Non-pigmented ciliary epithelial cell (primary cell): ENCODE data around the gene CDK14.

Experiments
- DNase-seq: peaks from one replicate; pipeline ENCODE4 v3.0.0-alpha.2; 2010; ENCODE audit warnings: low read depth

The CDK14 gene

DNA sequence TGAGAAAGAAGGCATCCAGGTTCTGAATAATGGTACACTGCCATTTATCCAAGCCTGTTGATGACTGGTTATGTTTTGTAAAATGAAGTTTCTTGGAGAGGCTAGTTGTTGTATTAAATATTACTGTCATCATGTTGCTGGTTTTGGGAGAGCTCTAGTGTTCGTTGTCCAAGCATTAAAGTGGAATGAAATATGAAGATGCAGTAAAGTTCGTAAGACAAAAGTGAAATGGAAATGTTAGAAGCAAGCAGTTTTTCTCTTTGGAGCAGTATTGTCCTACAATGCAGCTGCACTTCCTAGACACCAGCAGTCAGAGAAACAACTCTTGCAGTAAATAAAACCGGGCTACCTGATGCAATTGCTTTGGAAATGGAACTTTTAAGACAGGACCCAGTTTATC is 511.3 kb downstream of the CDK14 start:
- no peak for DNase-seq

DNA sequence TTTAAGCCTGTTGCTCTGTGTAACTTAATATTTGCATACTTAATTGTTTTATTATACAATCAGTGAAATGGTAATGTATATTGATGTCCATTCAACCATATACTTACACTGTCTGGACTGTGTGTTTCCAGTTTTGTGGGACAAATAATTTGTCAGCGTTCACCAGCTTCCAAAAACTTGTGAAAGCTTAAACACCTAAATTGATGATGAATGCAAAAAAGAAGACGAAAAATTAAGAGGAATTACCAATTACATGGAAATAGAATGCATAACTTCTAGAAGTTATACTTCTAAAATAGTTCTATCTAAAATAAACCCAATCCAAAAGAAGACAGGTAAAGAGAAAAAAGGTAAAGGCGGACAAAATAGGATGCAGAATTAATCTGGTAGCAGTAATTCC is 513.1 kb downstream of the CDK14 start:
- DNase-seq: no peak

DNA sequence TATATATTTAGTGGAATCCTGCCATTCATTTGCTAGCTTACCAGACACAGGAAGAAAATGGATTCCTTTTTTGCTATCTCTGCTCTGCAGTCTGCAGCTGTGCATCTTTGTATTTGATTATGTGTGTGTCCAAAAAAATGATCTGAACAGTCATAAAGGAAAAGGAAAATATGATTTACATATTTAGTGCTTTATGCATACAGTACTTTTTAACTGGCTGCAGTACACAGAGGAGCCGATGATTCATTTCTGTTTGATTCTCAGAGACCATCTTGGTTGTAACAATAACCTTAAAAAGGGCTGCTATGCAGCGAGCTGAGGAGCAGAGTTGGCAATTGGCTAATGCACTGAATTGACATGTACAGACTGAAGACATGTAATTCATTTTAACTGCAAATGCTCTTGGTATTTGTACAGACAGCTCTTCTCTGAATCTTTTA is 516.8 kb downstream of the CDK14 start:
- DNase-seq: no peak

DNA sequence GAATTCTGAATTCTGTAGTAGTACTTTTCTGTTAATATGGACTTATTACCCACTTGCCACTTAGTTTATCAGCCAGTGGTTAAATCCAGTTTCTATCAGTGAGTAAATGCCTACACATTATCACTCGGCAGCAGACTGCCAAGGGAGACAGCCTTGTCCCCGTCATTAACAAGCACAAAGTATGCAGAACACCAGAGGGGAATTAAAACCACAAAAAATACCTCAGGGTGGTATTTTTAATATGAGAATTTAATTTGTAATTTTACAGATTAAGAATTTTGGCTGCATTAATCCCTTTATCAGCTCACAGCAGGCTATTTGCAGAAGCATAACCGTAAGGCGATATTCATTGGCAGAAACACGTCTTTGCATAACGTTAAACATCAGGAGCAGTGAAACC is 518.1 kb downstream of the CDK14 start:
- no peak for DNase-seq

DNA sequence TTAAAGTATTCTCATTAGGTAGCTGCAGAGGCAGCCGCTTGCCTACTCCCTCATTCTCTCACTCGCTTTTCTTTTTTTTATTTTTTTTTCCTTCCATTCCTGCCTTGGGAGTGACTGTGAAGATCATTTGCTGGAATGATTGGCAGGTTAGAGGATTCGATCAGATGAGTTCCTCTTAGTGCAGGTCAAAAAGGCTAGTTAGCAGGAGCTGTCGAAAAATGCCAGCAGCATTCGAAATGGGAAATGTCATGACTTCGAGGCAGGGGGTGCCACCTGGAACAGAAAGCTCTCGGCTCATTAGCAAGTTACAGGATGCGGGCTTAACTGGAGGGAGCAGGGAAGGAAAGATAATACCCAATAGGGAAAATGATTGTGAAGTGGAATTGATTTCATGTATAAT is 530.6 kb downstream of the CDK14 start:
- DNase-seq: no peak

DNA sequence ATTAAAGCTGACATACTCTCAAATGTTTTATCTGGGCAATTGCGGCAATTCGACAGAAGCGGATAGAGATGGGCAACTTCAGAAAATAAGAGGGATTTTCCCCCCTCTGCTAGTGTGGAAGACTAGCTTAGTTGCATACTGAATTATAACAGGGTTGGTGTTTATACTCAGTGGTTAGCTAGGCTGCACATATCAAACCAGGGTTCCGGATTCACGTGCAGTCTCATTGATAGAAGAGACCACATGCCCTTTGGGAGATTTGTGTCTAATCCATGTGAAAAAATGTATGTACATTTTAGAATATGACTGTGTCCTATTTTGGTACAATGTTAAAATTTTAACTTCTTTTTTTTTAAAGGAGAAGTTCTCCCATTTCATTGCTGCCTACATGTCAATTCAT is 531.2 kb downstream of the CDK14 start:
- DNase-seq: no peak

DNA sequence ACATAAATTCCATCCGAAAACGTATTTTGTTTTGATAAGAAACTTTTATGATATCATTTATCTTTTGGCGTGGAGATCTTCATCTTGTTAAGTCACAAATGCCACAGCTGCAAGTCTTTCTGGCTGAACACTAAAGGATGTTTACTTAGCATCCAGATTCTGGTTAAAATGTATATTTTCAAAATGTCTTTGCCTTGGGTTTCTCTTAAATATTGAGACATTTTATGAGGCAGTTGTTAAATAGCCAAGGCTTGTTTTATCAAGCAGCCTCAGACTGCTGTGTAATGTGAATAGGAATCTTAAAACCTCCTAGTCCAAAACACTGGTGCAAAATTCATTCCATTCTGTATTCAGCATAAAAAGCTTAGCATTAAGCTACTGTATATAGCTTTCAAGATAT is 531.8 kb downstream of the CDK14 start:
- no peak for DNase-seq

DNA sequence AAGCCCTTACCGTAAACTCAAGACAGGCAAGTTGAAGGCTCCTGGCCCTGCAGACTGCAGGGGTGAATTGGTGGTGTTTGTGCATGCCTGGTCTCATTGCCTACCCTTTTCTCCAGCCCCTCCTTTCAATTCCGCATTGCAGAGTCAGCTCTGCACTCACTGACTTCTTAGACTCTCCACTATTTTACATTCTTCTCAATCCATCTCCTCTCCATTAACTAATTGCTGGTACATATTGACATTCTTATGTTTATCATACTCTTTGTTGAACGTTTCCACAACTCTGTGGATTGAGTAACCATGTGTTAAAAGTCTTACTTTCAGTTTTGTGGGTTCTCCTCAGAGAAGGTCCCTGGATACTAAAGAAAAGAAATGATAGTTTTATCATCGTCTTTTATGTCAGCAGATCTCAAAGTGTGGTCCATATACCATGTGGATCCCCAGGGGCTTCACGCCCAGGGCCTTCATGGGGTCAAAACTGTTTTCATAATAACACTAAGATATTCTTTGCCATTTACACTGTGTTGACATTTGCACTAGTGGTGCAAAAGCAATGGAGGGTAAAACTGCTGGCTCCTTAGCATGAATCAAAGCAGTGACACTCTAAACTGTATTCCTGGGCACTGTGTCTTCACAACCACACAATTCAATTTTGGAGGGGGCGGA is 532.7 kb downstream of the CDK14 start:
- DNase-seq: no peak

DNA sequence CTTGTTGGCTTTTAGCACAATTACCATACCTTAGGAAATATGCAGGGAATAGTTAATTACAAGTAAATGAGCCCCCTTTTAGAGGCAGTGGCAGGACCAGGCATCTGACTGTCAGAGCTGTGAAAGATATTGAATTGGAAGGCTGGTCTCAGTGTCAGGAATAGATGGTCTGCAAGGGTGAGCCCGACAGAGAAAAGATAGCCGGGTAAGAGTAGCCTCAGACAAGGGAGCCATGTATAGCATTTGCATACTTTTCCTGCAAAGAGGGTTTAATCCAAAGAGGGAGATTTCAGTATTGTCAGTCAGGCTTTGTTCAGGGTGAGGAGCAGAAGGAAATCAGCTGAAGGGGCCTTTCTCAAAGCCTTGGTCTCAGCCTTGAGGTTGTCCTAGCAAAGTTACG is 539.2 kb downstream of the CDK14 start:
- DNase-seq: no peak

DNA sequence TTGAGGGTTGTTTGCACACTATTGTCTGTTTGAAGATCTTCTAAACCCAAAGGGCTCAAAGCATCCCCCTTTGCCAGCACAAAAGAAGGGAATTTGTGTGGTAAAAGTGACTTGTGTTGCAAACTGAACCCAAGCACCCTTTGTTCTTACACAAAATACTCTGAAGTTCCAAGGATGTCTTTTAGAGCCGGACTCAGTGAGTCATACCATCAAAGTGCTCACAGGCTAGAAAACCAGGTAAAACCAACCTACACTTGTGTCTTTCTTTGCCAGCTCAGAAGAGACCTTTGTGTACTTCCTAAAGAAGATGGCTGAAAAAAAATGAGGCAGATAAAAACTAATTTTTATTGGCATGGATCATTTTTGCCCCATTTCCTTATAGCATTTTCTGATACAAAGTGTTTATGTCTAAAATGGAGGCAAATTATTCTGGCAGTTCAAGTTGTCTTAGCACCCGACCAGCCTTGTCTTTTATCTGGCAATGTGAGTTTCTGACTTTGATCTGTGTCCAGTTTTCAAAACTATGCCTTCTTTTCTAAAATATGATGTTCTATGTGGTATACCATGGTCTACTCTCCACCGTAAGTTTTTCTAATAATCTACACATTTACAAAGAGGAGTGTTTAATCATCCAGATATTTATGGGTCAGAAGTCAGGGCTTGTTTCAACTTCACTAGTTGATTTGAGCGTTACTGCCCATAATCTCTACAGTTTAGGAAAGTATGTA is 539.7 kb downstream of the CDK14 start:
- no peak for DNase-seq

DNA sequence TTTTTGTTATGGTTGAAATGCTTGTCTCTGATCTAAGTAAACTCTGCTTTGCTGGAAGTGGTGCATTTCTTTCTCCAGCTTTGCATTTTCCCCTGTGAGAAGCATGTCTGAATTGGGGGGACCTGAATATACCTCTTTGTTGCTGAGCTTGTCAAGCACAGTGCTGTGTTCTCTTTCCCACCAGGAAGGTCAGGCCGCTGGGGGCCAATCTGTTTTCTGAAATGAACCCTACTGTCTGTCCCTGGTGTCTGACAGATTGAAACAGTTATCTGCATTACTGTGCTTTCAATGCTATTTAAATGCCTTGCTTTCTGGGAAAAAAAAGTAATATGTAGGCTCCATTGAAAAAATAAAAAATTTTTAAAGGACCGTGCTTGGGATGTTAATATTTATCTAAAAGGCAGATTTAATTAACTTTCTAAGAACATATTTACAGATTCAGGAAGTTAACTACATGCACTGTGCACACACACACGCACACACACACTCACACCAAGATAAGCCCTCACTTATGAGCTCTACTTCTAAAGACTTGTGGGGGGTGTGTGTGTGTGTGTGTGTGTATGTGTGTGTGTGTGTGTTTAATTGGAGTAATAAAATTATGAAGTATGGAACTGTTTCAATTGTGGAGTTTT is 541.1 kb downstream of the CDK14 start:
- DNase-seq: no peak

DNA sequence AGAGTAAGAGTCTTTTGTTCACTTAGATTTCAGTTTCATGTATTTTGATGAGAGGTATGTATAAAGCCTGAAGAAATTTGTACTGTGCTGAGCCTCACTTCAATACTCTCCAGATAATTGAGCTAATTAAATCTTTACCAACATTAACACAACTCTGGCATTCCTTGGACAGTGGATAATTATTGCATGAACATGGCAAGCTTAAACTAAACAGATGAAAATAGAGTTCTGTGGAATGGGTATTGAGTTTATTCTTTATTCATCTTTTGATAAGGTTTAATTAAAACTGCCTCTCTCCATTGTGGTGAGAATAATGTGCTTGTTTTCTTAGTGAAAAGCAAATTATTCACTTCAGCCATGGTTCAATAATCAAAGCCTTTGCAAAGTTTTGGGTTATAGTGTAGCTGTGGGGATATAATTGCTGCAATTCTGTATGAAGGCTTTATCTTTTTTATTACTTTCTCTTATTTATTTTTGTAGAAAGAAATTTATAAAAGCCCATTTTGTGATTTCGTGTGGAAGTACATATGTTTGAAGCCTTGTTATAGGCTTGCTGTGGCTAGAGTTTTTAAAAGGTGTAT is 541.8 kb downstream of the CDK14 start:
- DNase-seq: no peak

DNA sequence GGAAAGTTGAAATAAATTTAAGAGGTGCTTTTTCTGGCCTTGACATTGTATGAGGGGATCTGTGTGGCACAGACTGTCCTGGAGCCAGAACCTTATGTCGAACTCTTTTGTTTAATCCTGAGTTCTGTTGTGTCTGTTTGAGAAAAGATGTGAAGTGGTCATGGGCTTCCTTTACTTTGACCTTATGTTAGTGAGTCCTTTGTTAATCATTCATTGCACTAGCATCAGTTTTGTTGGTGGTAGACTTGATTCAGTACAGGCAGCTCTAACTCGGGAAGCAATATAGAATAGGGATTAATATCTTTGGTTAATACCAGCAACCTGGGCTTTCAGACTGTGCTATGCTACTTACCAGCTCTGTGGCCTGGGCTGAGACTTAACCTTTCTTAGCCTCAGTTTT is 544.2 kb downstream of the CDK14 start:
- no peak for DNase-seq

DNA sequence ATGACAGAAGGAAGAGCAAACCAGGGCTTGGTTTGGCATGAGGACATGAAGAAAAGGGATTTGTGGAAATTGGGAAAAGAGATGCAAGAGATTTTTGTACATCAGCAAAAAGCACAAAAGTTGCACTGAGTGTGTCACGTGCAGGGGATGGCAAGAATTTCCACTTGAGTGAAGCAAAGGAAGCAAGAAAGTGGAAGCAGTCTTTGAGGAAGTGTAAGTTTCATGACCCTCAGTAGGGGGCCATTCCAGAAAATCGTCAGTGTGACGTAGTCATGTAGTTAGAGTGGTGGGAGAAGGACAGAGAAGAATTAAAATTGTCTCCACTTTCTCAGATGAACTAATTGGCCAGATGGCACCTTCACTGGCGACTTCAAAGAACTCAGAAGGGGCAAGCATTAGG is 544.9 kb downstream of the CDK14 start:
- DNase-seq: no peak

DNA sequence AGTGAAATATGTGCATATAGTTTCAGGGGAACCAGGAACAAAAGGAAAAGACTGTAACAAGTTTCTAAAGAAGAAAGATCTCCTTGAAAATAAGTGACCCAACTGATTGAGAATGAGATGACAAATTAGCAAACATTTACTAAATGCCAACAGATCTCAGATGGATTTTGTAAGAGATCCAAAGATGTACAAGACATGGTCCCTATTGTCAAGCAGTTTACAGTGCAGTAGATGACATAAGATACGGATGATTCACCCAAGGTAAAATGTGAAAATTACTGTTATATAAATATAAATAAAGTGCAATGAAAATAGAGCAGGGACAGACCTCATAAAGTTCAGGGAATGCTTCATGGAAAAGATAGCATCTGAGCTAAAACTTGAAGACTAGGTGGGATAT is 546.6 kb downstream of the CDK14 start:
- DNase-seq: no peak

DNA sequence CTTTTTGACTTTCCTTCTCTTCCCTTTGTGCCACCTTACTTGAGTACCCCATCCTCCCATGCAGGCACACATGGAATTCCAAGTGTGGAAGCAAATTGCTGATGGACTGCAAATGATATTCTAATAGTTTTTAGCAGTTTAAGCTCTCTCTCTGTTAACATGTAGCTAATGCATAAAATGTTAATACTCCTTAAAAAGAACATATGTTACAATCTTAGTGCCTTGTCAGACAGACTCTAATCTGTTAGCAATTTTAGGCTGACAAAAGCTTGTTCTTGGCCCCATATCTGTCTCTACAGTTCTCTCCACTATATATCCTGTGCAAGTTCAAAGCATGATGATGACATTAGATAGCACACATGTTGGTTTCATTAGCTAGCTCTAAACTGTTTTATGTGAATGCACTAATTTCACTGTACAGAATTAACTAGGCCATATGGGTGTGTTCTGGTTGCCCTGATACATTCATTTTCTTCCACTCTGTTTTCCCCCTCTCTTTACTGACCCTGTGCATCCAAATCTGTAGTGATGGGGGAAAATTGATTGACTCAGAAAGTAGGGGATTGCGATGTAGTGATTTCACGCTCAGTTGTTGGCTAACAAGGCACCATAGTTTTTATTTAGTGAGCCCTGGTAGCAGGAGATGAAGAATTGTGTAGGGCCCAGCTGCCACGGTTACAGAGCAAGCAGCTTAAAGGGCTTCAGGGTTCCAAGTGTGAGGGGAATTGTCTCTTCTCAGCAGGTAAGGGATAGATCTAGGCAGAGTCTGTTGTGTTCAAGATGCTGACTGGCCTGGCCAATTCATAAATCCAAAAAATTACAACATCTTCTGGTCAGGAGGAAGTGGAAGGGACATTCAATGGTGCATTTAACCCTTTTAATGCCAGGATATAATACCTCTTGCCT is 553.5 kb downstream of the CDK14 start:
- DNase-seq: no peak

DNA sequence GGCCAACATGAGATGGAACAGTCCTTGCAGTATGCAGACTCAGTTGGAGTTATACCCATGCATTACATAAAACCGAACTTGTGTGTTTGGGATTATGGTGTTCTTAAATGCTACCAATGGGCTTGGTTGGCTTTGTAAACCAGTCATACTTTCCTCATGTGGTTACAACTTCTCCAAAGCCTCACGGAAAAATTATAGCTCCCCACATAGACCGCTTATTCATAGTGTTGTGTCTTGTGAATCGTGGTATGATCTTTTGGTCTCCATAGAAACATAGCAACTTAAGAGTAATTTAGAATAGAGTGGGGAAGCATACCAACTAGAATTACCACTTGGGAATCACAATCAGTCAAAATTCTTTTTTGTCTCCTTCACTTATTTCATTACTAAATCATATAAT is 555.8 kb downstream of the CDK14 start:
- no peak for DNase-seq

DNA sequence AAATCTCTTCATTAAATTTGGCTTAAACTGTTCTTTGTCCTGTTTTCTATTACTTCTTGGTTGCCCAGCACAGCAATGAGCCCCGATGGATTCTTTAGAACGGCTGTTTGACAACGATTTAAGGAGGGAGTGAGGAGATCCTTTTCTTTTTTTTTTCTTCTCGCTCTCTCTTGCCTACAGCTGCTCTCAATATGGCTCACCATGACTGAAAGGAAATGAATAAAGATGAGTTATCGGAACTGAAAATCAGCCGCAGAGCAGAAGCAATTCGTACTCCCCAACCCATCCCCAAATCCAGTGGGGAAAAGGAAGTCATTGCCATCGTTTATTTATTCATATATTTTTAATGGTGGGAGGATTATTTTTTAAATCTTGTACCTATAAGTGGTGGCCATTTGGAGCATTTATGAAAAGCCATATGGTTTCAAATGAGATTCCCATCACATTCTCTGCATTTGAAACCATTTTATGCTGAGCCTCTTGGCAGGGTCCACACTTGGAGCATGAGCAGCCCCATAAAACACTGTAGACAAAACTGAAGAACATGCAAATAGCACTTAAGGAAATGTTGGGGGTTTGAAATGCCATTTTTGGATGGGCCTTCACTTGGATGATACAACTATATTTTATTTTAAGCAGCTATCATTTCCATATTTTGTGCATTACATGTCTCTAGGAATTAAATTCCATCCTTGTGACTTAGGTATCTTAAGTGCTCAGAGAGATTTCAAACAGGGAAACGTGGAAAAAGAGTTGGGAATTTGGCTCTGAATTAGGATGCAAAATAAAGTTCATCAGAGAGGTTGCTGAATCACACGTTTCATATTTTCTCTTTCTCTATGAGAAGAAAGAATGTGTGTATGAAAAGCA is 560.4 kb downstream of the CDK14 start:
- no peak for DNase-seq

DNA sequence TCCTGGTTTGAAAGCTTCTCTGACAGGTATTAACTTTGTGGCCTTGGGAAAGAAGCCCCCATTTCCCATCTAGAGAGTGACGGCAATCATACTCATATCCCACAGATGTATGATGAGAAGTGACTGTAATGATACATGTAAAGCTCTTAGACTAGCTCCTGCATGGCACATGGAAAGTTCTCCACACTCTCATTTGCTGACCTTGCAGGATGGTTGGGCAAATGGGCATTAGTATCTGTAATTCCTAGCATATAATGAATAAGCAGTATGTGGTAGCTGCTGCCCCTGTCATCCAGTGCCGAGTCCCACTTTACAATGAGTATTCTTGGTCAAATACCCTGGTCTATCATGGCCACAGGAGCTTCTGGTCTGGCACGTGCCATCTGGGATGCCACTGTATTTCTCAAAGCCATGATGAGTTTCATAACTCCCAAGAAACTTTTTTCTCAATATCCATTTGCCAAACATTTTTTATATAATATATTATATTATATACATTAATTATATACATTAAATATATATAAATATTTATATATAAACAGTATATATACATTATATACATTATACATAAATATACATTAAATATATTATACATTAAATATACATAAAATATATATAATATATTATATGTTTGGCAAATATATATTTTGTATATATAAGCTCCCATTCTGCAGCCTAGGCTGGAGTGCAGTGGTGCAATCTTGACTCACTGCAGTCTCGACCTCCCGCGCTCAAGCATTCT is 561.6 kb downstream of the CDK14 start:
- DNase-seq: no peak

DNA sequence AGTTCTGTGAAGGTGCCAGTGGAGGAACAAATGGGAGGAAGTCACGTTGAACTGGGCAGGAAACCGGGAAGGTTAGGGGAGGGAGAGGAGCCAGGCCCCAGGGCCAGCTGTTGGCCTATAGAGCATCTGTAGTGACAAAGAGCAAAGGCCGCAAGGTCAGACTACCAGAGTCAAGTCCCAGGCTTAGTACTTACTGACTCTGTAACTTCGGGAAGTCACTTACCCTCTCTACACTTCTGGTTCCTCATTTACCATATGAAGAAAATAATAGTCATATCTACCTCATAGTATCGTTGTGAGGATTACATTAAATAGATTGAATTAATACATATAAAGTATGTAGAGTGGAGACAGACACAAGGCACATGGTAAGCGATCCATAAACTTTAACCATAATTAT is 566.3 kb downstream of the CDK14 start:
- DNase-seq: no peak
